Effector CD4-positive, alpha-beta T cell (primary cell): ENCODE results near the gene FBL.
"Not testable (repeated sequence)": the region's sequence is repeated elsewhere in the genome, so short reads cannot be mapped to it uniquely, and the experiment has no call there.

ENCODE experiments used
- DNase-seq: peaks from one replicate; pipeline ENCODE4 v3.0.0-alpha.2; 2020

The FBL gene

GRCh38 chr19:39824143-39825092, 21.8 kb downstream of the FBL start:
- peak; percentile 86 for DNase-seq

- no peak for DNase-seq
Measured at GRCh38 chr19:39823686-39824085, 22.5 kb downstream of the FBL start.

- DNase-seq: no peak
Measured at GRCh38 chr19:39820696-39821095, 25.5 kb downstream of the FBL start.

- no peak for DNase-seq
Measured at GRCh38 chr19:39819786-39820185, 26.4 kb downstream of the FBL start.

- no peak for DNase-seq
Measured at GRCh38 chr19:39818626-39819097, 27.5 kb downstream of the FBL start.

- DNase-seq: no peak
Measured at GRCh38 chr19:39817888-39818561, 28.2 kb downstream of the FBL start.

- DNase-seq: no peak
Measured at GRCh38 chr19:39816287-39817048, 29.7 kb downstream of the FBL start.

- no peak for DNase-seq
Measured at GRCh38 chr19:39814595-39814994, 31.6 kb downstream of the FBL start.

GRCh38 chr19:39814111-39814510, 32.1 kb downstream of the FBL start:
- not testable (repeated sequence) for DNase-seq

GRCh38 chr19:39813264-39813993, 32.8 kb downstream of the FBL start:
- DNase-seq: no peak

GRCh38 chr19:39811064-39811463, 35.1 kb downstream of the FBL start:
- DNase-seq: no peak

GRCh38 chr19:39810424-39810823, 35.8 kb downstream of the FBL start:
- no peak for DNase-seq

GRCh38 chr19:39809368-39809767, 36.8 kb downstream of the FBL start:
- no peak for DNase-seq

GRCh38 chr19:39808688-39809087, 37.5 kb downstream of the FBL start:
- DNase-seq: not testable (repeated sequence)

GRCh38 chr19:39807846-39808364, 38.3 kb downstream of the FBL start:
- DNase-seq: no peak

GRCh38 chr19:39805104-39805503, 41.1 kb downstream of the FBL start:
- DNase-seq: no peak

GRCh38 chr19:39802958-39803357, 43.2 kb downstream of the FBL start:
- no peak for DNase-seq

- DNase-seq: no peak
Measured at GRCh38 chr19:39797083-39797482, 49.1 kb downstream of the FBL start.

- DNase-seq: no peak
Measured at GRCh38 chr19:39796000-39796498, 50.1 kb downstream of the FBL start.

- no peak for DNase-seq
Measured at GRCh38 chr19:39795001-39795400, 51.2 kb downstream of the FBL start.

- peak; percentile 61 for DNase-seq
Measured at GRCh38 chr19:39792999-39793546, 53.1 kb downstream of the FBL start.

- DNase-seq: no peak
Measured at GRCh38 chr19:39788244-39788643, 57.9 kb downstream of the FBL start.
